Panc1 (cell line): ENCODE results near the gene IFNA2. TPM values are rescaled to one million over a fixed set of nuclear protein-coding genes. Genes with fewer than 3 reads are reported as not detected.
"Not testable (repeated sequence)": the region's sequence is repeated elsewhere in the genome, so short reads cannot be mapped to it uniquely, and the experiment has no call there.

Source experiments
- ATAC-seq: fragments of 200-7000 bp; cut with Tn5 transposase; 2 replicates; pipeline ENCODE4 v1.9.1; 2020; ENCODE audit warnings: mild to moderate bottlenecking, moderate library complexity
- Bru-seq: library from RNA; stranded (reverse); fragments of 400-500 nt; gene quantifications from one replicate; lab custom pipeline; 2021; lab: Mats Ljungman, UMichigan
- BruChase-seq, 2 experiments: library from RNA; stranded (reverse); fragments of 400-500 nt; gene quantifications; one replicate each; lab custom pipeline; 2021; lab: Mats Ljungman, UMichigan
- BruUV-seq: library from RNA; stranded (reverse); fragments of 400-500 nt; replicated peaks from 2 replicates; lab custom pipeline; 2021; lab: Mats Ljungman, UMichigan
- CTCF ChIA-PET: fragments of 300-600 bp; sonication (Branson Sonifier 250); formaldehyde crosslinking; loops from one replicate; lab custom pipeline; 2022; ENCODE audit warnings: antibody characterized with exemption; lab: Charles Lee
- POLR2A ChIA-PET: fragments of 300-600 bp; sonication (Branson Sonifier 250); formaldehyde crosslinking; loops from one replicate; lab custom pipeline; 2022; ENCODE audit warnings: antibody characterized with exemption; lab: Charles Lee
- DNase-seq: peaks from one replicate; pipeline ENCODE4 v3.0.0-alpha.2; 2010; ENCODE audit warnings: low read depth, low spot score
- H3K27ac ChIP-seq: 2 replicates; pipeline ENCODE4 v1.5.1; 2011; ENCODE audit warnings: mild to moderate bottlenecking, low read length, inconsistent platforms
- H3K27me3 ChIP-seq: fragments of 200-500 bp; sonication (Bioruptor generic); 2 replicates; pipeline ENCODE4 v1.6.0; 2014; ENCODE audit warnings: low read length, inconsistent platforms; ENCODE audit not compliant: control insufficient read depth, insufficient read depth
- H3K36me3 ChIP-seq: fragments of 200-500 bp; sonication (Bioruptor generic); 2 replicates; pipeline ENCODE4 v1.5.1; 2014; ENCODE audit warnings: inconsistent platforms, mild to moderate bottlenecking, low read length, moderate library complexity; ENCODE audit not compliant: control insufficient read depth, insufficient read depth
- H3K4me1 ChIP-seq: 2 replicates; pipeline ENCODE4 v1.5.1; 2011; ENCODE audit warnings: inconsistent platforms, mild to moderate bottlenecking, low read length, moderate library complexity; ENCODE audit not compliant: control insufficient read depth, insufficient read depth
- H3K4me3 ChIP-seq, 2 experiments: 2 replicates each; pipeline ENCODE4 v1.5.1; 2011 to 2012; ENCODE audit warnings: low read depth in 2 of 2, low read length in 2 of 2, mild to moderate bottlenecking in 2 of 2, inconsistent platforms in 1 of 2, moderate library complexity in 1 of 2
- H3K9me3 ChIP-seq: fragments of 200-500 bp; sonication (Bioruptor generic); 2 replicates; pipeline ENCODE4 v1.5.1; 2014; ENCODE audit warnings: low read depth, mild to moderate bottlenecking, inconsistent platforms, low read length, moderate library complexity; ENCODE audit not compliant: control insufficient read depth, insufficient read depth
- POLR2AphosphoS5 ChIP-seq: IDR thresholded peaks from 2 replicates; pipeline ENCODE4 v1.6.1; 2012; ENCODE audit warnings: mild to moderate bottlenecking, low read depth, low read length, moderate library complexity
- SIN3A ChIP-seq: IDR thresholded peaks from 2 replicates; pipeline ENCODE4 v1.6.1; 2012; ENCODE audit warnings: low read depth, mild to moderate bottlenecking, low read length, moderate library complexity, borderline replicate concordance; ENCODE audit not compliant: insufficient read depth
- TCF7L2 ChIP-seq: IDR thresholded peaks from 2 replicates; pipeline ENCODE4 v1.6.1; 2011; ENCODE audit warnings: mild to moderate bottlenecking, low read depth, low read length, inconsistent platforms
- in situ Hi-C: cut with HindIII; loops from 2 replicates; pipeline ENCODE4 v1.10.0; 2016; ENCODE audit warnings: low sequenced_read_pairs, low pct_unique_long_range_greater_than_20kb
- intact Hi-C: fragments of 100-400 bp; cut with micrococcal nuclease; formaldehyde crosslinking; loops from one replicate; pipeline ENCODE4 v1.10.0; 2022; ENCODE audit not compliant: unreplicated experiment
- long read RNA-seq: library from polyadenylated mRNA; unstranded; transcript quantifications from one replicate; pipeline ENCODE4 v2.0.0, GENCODE V29; 2021; ENCODE audit not compliant: unreplicated experiment
- polyA plus RNA-seq: library from polyadenylated mRNA; unstranded; fragments of >200 nt; gene quantifications from one replicate; pipeline ENCODE4 v1.2.1, GENCODE V29; 2012; ENCODE audit warnings: missing spikeins; ENCODE audit not compliant: insufficient read length
- total RNA-seq: library from RNA; stranded (reverse); gene quantifications from one replicate; pipeline ENCODE4 v1.2.1, GENCODE V29; 2021; ENCODE audit not compliant: unreplicated experiment
- TF ChIP-seq, protein P1 (sequence below), 2 experiments: IDR thresholded peaks; 2 replicates each; pipeline ENCODE4 v1.6.1; 2011 to 2012; ENCODE audit warnings: low read depth in 2 of 2, control low read depth in 1 of 2, low read length in 1 of 2, mild to moderate bottlenecking in 1 of 2, moderate library complexity in 1 of 2; ENCODE audit not compliant: insufficient read depth in 1 of 2
- TF ChIP-seq, protein P2 (sequence below): fragments of 450-650 bp; IDR thresholded peaks from 2 replicates; pipeline ENCODE4 v1.5.1; 2017; ENCODE audit warnings: mild to moderate bottlenecking

The IFNA2 gene
- total RNA-seq (not detected), Bru-seq, nascent RNA (not detected), BruChase-seq, experiment 1, labeled RNA remaining after a 2-hour chase (not detected), BruChase-seq, experiment 2, labeled RNA remaining after a 6-hour chase (not detected)
- polyA plus RNA-seq, result not detected
- long read RNA-seq, result 0 reads

DNA sequence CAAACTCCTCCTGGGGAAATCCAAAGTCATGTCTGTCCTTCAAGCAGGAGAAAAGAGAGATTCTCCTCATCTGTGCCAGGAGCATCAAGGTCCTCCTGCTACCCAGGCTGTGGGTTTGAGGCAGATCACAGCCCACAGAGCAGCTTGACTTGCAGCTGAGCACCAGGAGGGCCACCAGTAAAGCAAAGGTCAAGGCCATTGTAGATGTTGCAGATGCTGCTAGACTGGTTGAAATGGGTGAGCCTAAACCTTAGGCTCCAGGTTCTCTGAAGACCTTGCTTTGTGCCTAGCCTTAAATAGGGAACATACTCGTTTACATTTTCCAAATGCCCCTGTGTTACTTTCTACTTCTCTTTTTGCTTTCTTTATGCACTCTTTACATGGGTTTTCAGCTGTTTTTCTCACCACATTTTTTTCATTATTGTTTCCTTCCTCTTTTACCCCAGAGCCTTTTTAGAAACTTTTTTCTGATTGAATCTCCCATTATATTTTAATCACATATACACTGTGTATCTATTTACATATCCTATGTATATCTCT, at the start of gene IFNA2:
Gene IFNA2 (minus strand): TSS at position 268 of the 540 bp plus-strand sequence. CDS start 69 bp downstream, at position 199.
- no peak for ATAC-seq
- no peak for TF ChIP-seq POLR2AphosphoS5
- no peak for TF ChIP-seq TCF7L2
- TF ChIP-seq SIN3A, result no peak
- TF ChIP-seq, protein P1, sequence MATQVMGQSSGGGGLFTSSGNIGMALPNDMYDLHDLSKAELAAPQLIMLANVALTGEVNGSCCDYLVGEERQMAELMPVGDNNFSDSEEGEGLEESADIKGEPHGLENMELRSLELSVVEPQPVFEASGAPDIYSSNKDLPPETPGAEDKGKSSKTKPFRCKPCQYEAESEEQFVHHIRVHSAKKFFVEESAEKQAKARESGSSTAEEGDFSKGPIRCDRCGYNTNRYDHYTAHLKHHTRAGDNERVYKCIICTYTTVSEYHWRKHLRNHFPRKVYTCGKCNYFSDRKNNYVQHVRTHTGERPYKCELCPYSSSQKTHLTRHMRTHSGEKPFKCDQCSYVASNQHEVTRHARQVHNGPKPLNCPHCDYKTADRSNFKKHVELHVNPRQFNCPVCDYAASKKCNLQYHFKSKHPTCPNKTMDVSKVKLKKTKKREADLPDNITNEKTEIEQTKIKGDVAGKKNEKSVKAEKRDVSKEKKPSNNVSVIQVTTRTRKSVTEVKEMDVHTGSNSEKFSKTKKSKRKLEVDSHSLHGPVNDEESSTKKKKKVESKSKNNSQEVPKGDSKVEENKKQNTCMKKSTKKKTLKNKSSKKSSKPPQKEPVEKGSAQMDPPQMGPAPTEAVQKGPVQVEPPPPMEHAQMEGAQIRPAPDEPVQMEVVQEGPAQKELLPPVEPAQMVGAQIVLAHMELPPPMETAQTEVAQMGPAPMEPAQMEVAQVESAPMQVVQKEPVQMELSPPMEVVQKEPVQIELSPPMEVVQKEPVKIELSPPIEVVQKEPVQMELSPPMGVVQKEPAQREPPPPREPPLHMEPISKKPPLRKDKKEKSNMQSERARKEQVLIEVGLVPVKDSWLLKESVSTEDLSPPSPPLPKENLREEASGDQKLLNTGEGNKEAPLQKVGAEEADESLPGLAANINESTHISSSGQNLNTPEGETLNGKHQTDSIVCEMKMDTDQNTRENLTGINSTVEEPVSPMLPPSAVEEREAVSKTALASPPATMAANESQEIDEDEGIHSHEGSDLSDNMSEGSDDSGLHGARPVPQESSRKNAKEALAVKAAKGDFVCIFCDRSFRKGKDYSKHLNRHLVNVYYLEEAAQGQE (IDR thresholded peaks at IDR 0.05; ENCODE audit: insufficient read depth in 1 of 2, low read depth in 2 of 2, low read length in 1 of 2), result no peak
- TF ChIP-seq, protein P2, sequence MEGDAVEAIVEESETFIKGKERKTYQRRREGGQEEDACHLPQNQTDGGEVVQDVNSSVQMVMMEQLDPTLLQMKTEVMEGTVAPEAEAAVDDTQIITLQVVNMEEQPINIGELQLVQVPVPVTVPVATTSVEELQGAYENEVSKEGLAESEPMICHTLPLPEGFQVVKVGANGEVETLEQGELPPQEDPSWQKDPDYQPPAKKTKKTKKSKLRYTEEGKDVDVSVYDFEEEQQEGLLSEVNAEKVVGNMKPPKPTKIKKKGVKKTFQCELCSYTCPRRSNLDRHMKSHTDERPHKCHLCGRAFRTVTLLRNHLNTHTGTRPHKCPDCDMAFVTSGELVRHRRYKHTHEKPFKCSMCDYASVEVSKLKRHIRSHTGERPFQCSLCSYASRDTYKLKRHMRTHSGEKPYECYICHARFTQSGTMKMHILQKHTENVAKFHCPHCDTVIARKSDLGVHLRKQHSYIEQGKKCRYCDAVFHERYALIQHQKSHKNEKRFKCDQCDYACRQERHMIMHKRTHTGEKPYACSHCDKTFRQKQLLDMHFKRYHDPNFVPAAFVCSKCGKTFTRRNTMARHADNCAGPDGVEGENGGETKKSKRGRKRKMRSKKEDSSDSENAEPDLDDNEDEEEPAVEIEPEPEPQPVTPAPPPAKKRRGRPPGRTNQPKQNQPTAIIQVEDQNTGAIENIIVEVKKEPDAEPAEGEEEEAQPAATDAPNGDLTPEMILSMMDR, result no peak
- BruUV-seq, result no TSS peak
- in situ Hi-C loops (no loop called here), intact Hi-C loops (no loop called here)
- H3K27me3 ChIP-seq, result no peaks in the 10 kb centered on the region
- no peak for DNase-seq
- no peak within 1 kb of the TSS for H3K4me3 ChIP-seq
- H3K9me3 ChIP-seq, result no peaks in the 10 kb centered on the region
- POLR2A ChIA-PET, result no interaction called here
- no peak within 1 kb of the TSS for H3K27ac ChIP-seq
- no peaks in the 10 kb centered on the region for H3K36me3 ChIP-seq
- H3K4me1 ChIP-seq, result no peaks in the 10 kb centered on the region
- CTCF ChIA-PET, result no interaction called here

DNA sequence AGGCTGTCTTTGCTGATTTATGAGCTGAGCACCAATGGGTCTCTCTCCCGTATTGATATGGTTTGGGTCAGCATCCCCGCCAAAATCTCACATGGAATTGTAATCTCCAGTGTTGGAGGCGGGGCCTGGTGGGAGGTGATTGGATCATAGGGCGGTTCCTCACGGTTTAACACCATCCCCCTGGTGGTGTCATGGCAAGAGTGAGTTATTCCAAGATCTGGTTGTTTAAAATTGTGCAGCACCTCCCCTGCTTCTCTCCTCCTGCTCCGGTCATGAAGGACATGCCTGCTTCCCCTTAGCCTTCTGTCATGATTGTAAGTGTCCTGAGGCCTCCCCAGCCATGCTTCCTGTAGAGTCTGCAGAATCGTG, 49.8 kb upstream of the IFNA2 start:
- H3K27me3 ChIP-seq, result not testable (repeated sequence)

More for the DNA sequence above, 49.8 kb upstream of the IFNA2 start:
- H3K27ac ChIP-seq, H3K36me3 ChIP-seq, BruUV-seq, H3K9me3 ChIP-seq, in situ Hi-C loops, DNase-seq, intact Hi-C loops, H3K4me1 ChIP-seq, H3K4me3 ChIP-seq, CTCF ChIA-PET, POLR2A ChIA-PET, ATAC-seq: not testable (repeated sequence)
